Loucy (cell line): ENCODE measurements around the gene DLGAP1.
"Not testable (repeated sequence)": the region's sequence is repeated elsewhere in the genome, so short reads cannot be mapped to it uniquely, and the experiment has no call there.

Source experiments
- H2AFZ ChIP-seq: fragments of 200-600 bp; sonication (generic); 2 replicates; pipeline ENCODE4 v1.6.0; 2016; ENCODE audit warnings: antibody characterized with exemption, mild to moderate bottlenecking, low read length, moderate library complexity
- H3F3A ChIP-seq: fragments of 200-600 bp; 2 replicates; pipeline ENCODE4 v1.6.0; 2016; ENCODE audit warnings: antibody characterized with exemption, low read depth, mild to moderate bottlenecking
- H3K27me3 ChIP-seq: fragments of 200-600 bp; sonication (generic); 2 replicates; pipeline ENCODE4 v1.6.1; 2014; ENCODE audit warnings: low read length, mild to moderate bottlenecking; ENCODE audit not compliant: insufficient read depth, poor library complexity, severe bottlenecking
- H3K36me3 ChIP-seq: fragments of 200-600 bp; sonication (generic); 2 replicates; pipeline ENCODE4 v1.6.1; 2016; ENCODE audit warnings: low read length; ENCODE audit not compliant: insufficient read depth
- H3K4me1 ChIP-seq: fragments of 200-600 bp; sonication (generic); 2 replicates; pipeline ENCODE4 v1.5.1; 2014; ENCODE audit warnings: low read length, mild to moderate bottlenecking; ENCODE audit not compliant: insufficient read depth, poor library complexity, severe bottlenecking
- H3K4me2 ChIP-seq: fragments of 200-600 bp; sonication (generic); 2 replicates; pipeline ENCODE4 v1.6.0; 2014; ENCODE audit warnings: antibody characterized with exemption, low read length, low read depth, mild to moderate bottlenecking; ENCODE audit not compliant: poor library complexity, severe bottlenecking
- H3K4me3 ChIP-seq: fragments of 200-600 bp; sonication (generic); 2 replicates; pipeline ENCODE4 v1.5.1; 2014; ENCODE audit warnings: low read length, mild to moderate bottlenecking, mixed read lengths; ENCODE audit not compliant: poor library complexity, severe bottlenecking
- H3K79me2 ChIP-seq: fragments of 200-600 bp; sonication (generic); 2 replicates; pipeline ENCODE4 v1.6.1; 2014; ENCODE audit warnings: low read length; ENCODE audit not compliant: insufficient read depth
- H3K9ac ChIP-seq: fragments of 200-600 bp; sonication (generic); 2 replicates; pipeline ENCODE4 v1.6.0; 2014; ENCODE audit warnings: mild to moderate bottlenecking, low read depth, low read length, moderate library complexity; ENCODE audit not compliant: poor library complexity, severe bottlenecking
- H3K9me2 ChIP-seq: fragments of 200-600 bp; sonication (generic); replicated peaks from 2 replicates; pipeline ENCODE4 v1.6.1; 2016; ENCODE audit warnings: low read depth, low read length, mixed read lengths
- H3K9me3 ChIP-seq: fragments of 200-600 bp; sonication (generic); 2 replicates; pipeline ENCODE4 v1.6.1; 2014; ENCODE audit warnings: mild to moderate bottlenecking, antibody characterized with exemption, low read length, low read depth; ENCODE audit not compliant: insufficient read depth
- H4K20me1 ChIP-seq: fragments of 200-600 bp; sonication (generic); 2 replicates; pipeline ENCODE4 v1.6.0; 2014; ENCODE audit warnings: antibody characterized with exemption, low read length, mild to moderate bottlenecking; ENCODE audit not compliant: insufficient read depth, poor library complexity, severe bottlenecking
- EZH2phosphoT487 ChIP-seq: fragments of 200-600 bp; IDR thresholded peaks from 2 replicates; pipeline ENCODE4 v1.6.1; 2018; ENCODE audit warnings: antibody characterized with exemption, mild to moderate bottlenecking, moderate library complexity, borderline replicate concordance
- TF ChIP-seq, protein P1 (sequence below): fragments of 200-600 bp; sonication (generic); conservative IDR thresholded peaks from 2 replicates; pipeline ENCODE4 v1.5.1; 2014; ENCODE audit warnings: mild to moderate bottlenecking, antibody characterized with exemption, low read length

The DLGAP1 gene

GRCh38 chr18:3479978-3480509 is 975.1 kb downstream of the DLGAP1 start:
- Histone ChIP-seq H3K9me3 (no peaks in the 10 kb centered on the region), H3K27me3 (no peaks in the 10 kb centered on the region), H3K9ac (no peak overlapping the region), H3K79me2 (no peaks in the 10 kb centered on the region), H2AFZ (no peak overlapping the region), H3K4me1 (no peaks in the 10 kb centered on the region), H3F3A (no peaks in the 10 kb centered on the region), H4K20me1 (no peaks in the 10 kb centered on the region), H3K36me3 (no peaks in the 10 kb centered on the region), H3K4me2 (no peak overlapping the region), H3K9me2 (no peaks in the 10 kb centered on the region), H3K4me3 (no peak overlapping the region)
- TF ChIP-seq, protein P1, sequence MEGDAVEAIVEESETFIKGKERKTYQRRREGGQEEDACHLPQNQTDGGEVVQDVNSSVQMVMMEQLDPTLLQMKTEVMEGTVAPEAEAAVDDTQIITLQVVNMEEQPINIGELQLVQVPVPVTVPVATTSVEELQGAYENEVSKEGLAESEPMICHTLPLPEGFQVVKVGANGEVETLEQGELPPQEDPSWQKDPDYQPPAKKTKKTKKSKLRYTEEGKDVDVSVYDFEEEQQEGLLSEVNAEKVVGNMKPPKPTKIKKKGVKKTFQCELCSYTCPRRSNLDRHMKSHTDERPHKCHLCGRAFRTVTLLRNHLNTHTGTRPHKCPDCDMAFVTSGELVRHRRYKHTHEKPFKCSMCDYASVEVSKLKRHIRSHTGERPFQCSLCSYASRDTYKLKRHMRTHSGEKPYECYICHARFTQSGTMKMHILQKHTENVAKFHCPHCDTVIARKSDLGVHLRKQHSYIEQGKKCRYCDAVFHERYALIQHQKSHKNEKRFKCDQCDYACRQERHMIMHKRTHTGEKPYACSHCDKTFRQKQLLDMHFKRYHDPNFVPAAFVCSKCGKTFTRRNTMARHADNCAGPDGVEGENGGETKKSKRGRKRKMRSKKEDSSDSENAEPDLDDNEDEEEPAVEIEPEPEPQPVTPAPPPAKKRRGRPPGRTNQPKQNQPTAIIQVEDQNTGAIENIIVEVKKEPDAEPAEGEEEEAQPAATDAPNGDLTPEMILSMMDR: no peak
- TF ChIP-seq EZH2phosphoT487: no peak

DNA sequence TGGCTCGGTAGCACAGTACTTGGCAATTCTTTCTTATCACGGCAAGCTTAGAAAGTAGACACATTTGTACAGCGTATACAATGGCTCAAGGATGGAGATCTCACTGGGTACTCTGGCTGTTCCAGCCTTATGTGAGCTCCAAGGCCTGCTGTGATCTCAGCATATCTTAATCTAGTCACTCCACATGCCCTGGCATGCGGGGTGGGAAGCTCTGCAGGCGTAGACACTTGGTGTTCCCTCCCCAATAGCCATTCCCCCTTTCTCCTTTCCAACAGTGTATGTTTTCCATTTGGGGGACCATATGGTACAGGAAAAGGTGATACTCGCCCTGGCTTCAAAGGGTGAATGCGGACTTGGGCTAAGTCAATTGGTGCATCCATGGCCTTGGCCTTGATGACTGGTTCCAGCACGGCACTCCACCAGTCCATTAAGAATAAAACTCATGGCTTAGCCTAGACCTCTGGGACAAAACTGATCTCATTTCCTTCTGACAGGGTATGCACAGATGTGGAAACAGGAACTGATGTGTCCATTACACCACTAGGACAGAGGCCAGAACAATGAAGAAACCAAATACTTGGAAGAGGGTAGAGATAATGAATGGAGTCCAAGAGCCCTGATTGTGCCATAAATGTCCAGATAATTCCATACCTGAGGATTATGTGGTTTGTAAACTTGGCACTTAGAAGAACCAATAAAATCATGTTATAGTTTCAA is 976.7 kb downstream of the DLGAP1 start:
- Histone ChIP-seq H3K4me3 (no peak overlapping the region), H3K79me2 (no peaks in the 10 kb centered on the region), H3K36me3 (no peaks in the 10 kb centered on the region), H3K9me2 (no peaks in the 10 kb centered on the region), H3K9ac (no peak overlapping the region), H4K20me1 (no peaks in the 10 kb centered on the region), H3F3A (no peaks in the 10 kb centered on the region), H3K27me3 (no peaks in the 10 kb centered on the region), H3K4me1 (no peaks in the 10 kb centered on the region), H3K9me3 (no peaks in the 10 kb centered on the region), H3K4me2 (no peak overlapping the region), H2AFZ (no peak overlapping the region)
- no peak for TF ChIP-seq EZH2phosphoT487
- TF ChIP-seq, protein P1: no peak

DNA sequence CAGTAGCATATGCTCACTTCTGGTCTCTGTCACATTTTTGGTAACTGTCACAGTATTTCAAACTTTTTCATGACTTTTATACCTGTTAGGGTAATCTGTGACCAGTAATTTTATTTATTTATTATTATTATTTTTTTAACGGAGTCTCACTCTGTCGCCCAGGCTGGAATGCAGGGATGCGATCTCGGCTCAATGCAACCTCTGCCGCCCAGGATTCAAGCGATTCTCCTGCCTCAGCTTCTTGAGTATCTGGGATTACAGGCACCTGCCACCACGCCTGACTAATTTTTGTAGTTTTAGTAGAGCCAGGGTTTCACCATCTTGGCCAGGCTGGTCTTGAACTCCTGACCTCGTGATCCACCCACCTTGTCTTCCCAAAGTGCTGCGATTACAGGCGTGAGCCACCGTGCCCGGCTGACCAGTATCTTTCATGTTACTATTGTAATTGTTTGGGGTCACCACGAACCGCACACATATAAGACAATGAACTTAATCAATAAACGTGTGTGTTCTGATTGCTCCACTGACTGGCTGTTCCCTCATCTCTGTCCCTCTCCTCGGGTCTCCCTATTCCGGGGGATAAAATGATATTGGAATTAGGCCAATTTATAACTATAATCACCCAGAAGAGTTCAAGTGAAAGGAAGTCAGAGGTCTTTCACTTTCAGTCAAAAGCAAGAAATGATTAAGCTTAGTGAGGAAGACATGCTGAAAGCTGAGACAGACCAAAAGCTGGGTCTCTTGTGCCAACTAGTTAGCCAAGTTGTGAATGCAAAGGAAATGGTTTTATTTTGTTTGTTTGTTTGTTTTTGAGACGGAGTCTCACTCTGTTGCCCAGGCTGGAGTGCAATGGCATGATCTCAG is 982.2 kb downstream of the DLGAP1 start:
- Histone ChIP-seq H2AFZ (no peak overlapping the region), H3K9ac (no peak overlapping the region), H3K4me1 (no peaks in the 10 kb centered on the region), H3K9me2 (no peaks in the 10 kb centered on the region), H3K9me3 (no peaks in the 10 kb centered on the region), H3K4me2 (no peak overlapping the region), H3F3A (no peaks in the 10 kb centered on the region), H3K4me3 (no peak overlapping the region), H3K79me2 (no peaks in the 10 kb centered on the region), H3K36me3 (no peaks in the 10 kb centered on the region), H4K20me1 (no peaks in the 10 kb centered on the region), H3K27me3 (no peaks in the 10 kb centered on the region)
- TF ChIP-seq, protein P1: no peak
- no peak for TF ChIP-seq EZH2phosphoT487

DNA sequence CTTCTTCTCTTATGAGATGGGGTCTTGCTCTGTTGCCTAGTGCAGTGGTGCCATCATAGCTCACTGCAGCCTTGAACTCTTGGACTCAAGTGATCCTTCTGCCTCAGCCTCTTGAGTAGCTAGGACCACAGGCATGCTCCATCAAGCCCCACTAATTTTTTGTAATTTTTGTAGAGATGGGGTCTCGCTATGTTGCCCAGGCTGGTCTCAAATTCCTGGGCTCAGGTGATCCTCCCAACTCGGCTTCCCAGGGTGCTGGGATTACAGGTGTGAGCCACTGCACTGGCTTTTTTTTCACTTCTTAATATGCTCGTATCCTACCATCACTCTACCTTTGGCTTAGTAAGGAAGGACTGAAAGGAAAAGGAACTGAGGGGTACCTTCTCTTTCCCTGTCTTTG is 983.0 kb downstream of the DLGAP1 start:
- not testable (repeated sequence) for H3K9me3 ChIP-seq, H3K27me3 ChIP-seq, H3K4me3 ChIP-seq, H3K4me2 ChIP-seq, H3K36me3 ChIP-seq, H4K20me1 ChIP-seq, H3K79me2 ChIP-seq, H3K9me2 ChIP-seq, H3K9ac ChIP-seq, H3K4me1 ChIP-seq, H3F3A ChIP-seq, H2AFZ ChIP-seq
